ES-I3 (cell line): Measurements from ENCODE around the gene SOST.

Experiments used
- H3K36me3 ChIP-seq: 2 replicates; pipeline ENCODE4 v1.6.1; 2013; ENCODE audit warnings: mild to moderate bottlenecking, low read length, control low read depth, moderate library complexity; ENCODE audit not compliant: insufficient read depth
- H3K4me1 ChIP-seq: 2 replicates; pipeline ENCODE4 v1.6.1; 2013; ENCODE audit warnings: mild to moderate bottlenecking, control low read depth, low read length; ENCODE audit not compliant: insufficient read depth
- H3K9ac ChIP-seq: 2 replicates; pipeline ENCODE4 v1.6.1; 2013; ENCODE audit warnings: low read depth, mild to moderate bottlenecking, low read length, moderate library complexity
- H3K9me3 ChIP-seq: 2 replicates; pipeline ENCODE4 v1.6.1; 2013; ENCODE audit warnings: mild to moderate bottlenecking, low read length, moderate library complexity; ENCODE audit not compliant: control insufficient read depth, insufficient read depth

Gene SOST

GRCh38 chr17:43784068-43784467, 25.5 kb upstream of the SOST start:
- H3K4me1 ChIP-seq, result peaks cover 11% of the 10 kb centered on the region
- H3K9ac ChIP-seq, result no peak overlapping the region
- H3K9me3 ChIP-seq, result no peaks in the 10 kb centered on the region
- no peaks in the 10 kb centered on the region for H3K36me3 ChIP-seq

- peaks cover 11% of the 10 kb centered on the region for H3K4me1 ChIP-seq
- no peak overlapping the region for H3K9ac ChIP-seq
- H3K36me3 ChIP-seq, result no peaks in the 10 kb centered on the region
- no peaks in the 10 kb centered on the region for H3K9me3 ChIP-seq
These were observed 24.5 kb upstream of the SOST start for GRCh38 chr17:43782913-43783680.

- Histone ChIP-seq H3K4me1 (peaks cover 11% of the 10 kb centered on the region), H3K9ac (peak within 1 kb of the TSS; percentile 81), H3K9me3 (no peaks in the 10 kb centered on the region), H3K36me3 (peaks cover 3% of the 10 kb centered on the region; the same call in 1 of the 2 replicates)
These were observed 21.5 kb upstream of the SOST start, which contains the start of gene CFAP97D1 for GRCh38 chr17:43780135-43780534. Gene CFAP97D1 (plus strand): TSS chr17:43780435. CDS start chr17:43780463, 28 bp downstream.

- Histone ChIP-seq H3K9me3 (no peaks in the 10 kb centered on the region), H3K9ac (peak overlapping the region; percentile 81), H3K4me1 (peaks cover 11% of the 10 kb centered on the region), H3K36me3 (peaks cover 7% of the 10 kb centered on the region)
These were observed 20.8 kb upstream of the SOST start for GRCh38 chr17:43779145-43780125.

GRCh38 chr17:43778337-43779144, 19.9 kb upstream of the SOST start, which contains the start of gene DUSP3:
Gene DUSP3 (minus strand): TSS chr17:43778977. CDS start chr17:43778924, 53 bp downstream.
- Histone ChIP-seq H3K9ac (peak within 1 kb of the TSS; percentile 81), H3K9me3 (no peaks in the 10 kb centered on the region), H3K4me1 (peaks cover 11% of the 10 kb centered on the region), H3K36me3 (peaks cover 8% of the 10 kb centered on the region)

- Histone ChIP-seq H3K9ac (no peak overlapping the region), H3K9me3 (no peaks in the 10 kb centered on the region), H3K4me1 (peaks cover 3% of the 10 kb centered on the region), H3K36me3 (peaks cover 20% of the 10 kb centered on the region)
These were observed 16.0 kb upstream of the SOST start for GRCh38 chr17:43774304-43775250.

GRCh38 chr17:43772877-43773648, 14.5 kb upstream of the SOST start:
- Histone ChIP-seq H3K9ac (no peak overlapping the region), H3K9me3 (no peaks in the 10 kb centered on the region), H3K36me3 (peaks cover 20% of the 10 kb centered on the region), H3K4me1 (no peaks in the 10 kb centered on the region)

- peaks cover 17% of the 10 kb centered on the region for H3K36me3 ChIP-seq
- H3K9me3 ChIP-seq, result no peaks in the 10 kb centered on the region
- no peak overlapping the region for H3K9ac ChIP-seq
- no peaks in the 10 kb centered on the region for H3K4me1 ChIP-seq
These were observed 12.9 kb upstream of the SOST start for GRCh38 chr17:43771463-43771862.

GRCh38 chr17:43770957-43771356, 12.4 kb upstream of the SOST start:
- peaks cover 17% of the 10 kb centered on the region for H3K36me3 ChIP-seq
- no peaks in the 10 kb centered on the region for H3K4me1 ChIP-seq
- no peaks in the 10 kb centered on the region for H3K9me3 ChIP-seq
- H3K9ac ChIP-seq, result no peak overlapping the region

- H3K36me3 ChIP-seq, result peaks cover 17% of the 10 kb centered on the region
- no peaks in the 10 kb centered on the region for H3K4me1 ChIP-seq
- no peaks in the 10 kb centered on the region for H3K9me3 ChIP-seq
- H3K9ac ChIP-seq, result no peak overlapping the region
These were observed 11.3 kb upstream of the SOST start for GRCh38 chr17:43769859-43770258.

GRCh38 chr17:43769426-43769825, 10.8 kb upstream of the SOST start:
- H3K36me3 ChIP-seq, result peaks cover 13% of the 10 kb centered on the region

GRCh38 chr17:43768943-43769342, 10.4 kb upstream of the SOST start:
- H3K36me3 ChIP-seq, result peaks cover 12% of the 10 kb centered on the region
- H3K9ac ChIP-seq, result no peak overlapping the region
- no peaks in the 10 kb centered on the region for H3K9me3 ChIP-seq
- H3K4me1 ChIP-seq, result no peaks in the 10 kb centered on the region

More at GRCh38 chr17:43769426-43769825, 10.8 kb upstream of the SOST start:
- no peaks in the 10 kb centered on the region for H3K9me3 ChIP-seq
- H3K9ac ChIP-seq, result no peak overlapping the region
- H3K4me1 ChIP-seq, result no peaks in the 10 kb centered on the region
